ENCODE results near the gene TCEA2.

TCEA2 gene

DNA sequence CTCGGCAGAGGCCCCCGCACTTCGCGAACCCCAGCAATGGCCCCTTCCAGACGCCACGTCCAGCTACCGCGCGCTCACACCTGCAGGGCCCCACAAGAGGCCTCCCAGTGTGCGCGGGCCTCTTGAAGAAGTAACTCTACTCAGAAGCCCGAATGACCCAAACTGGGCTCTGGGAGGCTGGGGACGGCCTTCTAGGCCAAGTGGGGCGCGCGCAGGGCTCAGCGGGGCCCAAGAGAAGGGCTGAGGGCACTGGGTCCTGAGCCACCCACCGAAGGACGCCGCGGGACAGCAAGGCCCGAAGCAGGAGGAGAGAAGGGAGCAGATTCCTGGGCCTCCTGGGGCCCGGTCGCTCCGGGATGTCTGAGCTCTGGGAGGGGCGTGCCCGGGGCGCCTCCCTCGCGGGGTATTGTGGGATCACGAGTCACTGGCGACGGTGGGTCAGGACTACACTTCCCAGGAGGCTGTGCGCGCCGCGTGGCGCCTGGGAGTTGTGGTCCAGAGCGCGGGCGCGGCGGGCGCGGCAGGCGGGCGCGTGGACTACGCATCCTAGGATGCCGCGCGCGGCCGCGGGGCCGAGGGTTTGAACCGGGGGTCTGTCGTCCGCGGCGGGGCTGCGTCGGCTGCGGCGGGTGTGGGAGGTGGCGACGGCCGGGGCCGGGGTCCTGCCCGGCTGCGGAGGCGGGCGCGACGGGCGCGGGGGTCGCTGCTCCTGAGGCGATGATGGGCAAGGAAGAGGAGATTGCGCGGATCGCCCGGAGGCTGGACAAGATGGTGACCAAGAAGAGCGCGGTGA lies at the start of gene TCEA2:
TCEA2 (plus strand) TSS at position 603 of the 793 bp plus-strand sequence; CDS start at position 718, 115 bp downstream.
- DNase-seq = peak; percentile 77 to 99 (median 96)

- no peak for DNase-seq
Measured at GRCh38 chr20:64015635-64016034, 47.4 kb upstream of the TCEA2 start.

GRCh38 chr20:64021124-64021975 lies 41.6 kb upstream of the TCEA2 start:
- no peak for DNase-seq

DNA sequence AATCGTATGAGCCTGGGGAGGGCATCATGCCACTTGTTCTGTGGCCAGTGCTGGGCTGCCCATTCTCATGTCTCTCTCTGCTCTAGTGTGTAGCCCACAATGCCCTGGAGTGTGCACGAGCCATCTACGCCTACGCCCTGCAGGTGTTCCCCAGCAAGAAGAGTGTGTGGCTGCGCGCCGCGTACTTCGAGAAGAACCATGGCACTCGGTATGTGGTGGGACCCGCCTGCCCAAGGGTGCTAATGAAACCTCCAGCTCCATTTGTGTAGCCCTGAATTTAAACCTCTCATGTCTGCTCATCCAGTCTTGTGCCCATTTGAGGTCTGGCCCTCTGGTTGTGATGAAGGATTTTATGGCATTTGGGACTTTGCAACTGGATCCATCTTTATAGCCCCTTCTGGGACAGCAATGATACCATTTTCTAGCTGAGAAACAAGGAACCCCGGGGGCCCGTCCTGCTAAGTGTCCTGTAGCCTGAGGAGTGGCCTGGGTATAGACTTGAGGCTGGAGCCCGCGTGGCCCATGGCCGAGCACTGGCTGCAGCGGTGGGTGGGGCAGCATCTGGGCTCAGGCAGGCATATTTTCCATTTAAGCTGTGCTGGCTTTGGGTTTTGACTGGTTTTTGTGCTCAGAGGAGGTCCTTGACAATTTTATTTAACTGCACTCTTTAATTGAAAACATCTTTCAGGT lies 40.2 kb upstream of the TCEA2 start:
- no peak for DNase-seq

GRCh38 chr20:64023361-64024140 lies 39.4 kb upstream of the TCEA2 start:
- no peak for DNase-seq

DNA sequence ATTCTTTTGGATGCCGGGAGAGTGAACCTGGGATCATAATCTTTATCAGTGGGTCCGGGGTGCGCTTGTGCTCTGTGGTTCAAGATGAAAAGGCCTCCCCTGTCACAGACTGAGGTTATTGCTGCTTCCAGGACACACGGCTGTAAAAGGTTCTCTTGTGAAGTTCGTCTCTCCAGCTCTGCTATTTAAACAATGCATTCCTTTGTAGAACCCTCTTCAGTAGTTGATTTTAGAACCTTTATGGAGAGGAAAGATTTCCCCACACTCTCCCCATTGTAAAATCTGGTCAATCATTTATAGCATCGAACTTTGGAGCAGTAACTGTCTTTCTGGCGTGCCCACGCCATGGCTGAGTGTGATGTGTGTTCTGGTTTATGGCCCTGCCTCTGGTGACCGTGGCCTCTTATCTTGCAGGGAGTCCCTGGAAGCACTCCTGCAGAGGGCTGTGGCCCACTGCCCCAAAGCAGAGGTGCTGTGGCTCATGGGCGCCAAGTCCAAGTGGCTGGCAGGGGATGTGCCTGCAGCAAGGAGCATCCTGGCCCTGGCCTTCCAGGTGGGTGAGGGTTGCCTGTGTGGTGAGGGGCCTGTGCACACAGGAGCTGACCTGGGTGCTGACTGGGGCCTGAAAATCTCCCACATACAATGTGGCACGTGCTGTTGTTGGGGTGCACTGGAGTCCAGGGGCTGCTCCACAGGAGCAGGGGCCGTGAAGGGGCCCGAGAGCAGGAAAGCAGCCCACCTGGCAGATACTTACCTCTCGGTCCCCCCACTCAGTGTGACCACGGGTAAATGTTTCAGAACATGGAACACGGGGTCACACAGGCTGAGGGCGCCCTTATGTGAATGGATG lies 38.6 kb upstream of the TCEA2 start:
- DNase-seq = no peak

DNA sequence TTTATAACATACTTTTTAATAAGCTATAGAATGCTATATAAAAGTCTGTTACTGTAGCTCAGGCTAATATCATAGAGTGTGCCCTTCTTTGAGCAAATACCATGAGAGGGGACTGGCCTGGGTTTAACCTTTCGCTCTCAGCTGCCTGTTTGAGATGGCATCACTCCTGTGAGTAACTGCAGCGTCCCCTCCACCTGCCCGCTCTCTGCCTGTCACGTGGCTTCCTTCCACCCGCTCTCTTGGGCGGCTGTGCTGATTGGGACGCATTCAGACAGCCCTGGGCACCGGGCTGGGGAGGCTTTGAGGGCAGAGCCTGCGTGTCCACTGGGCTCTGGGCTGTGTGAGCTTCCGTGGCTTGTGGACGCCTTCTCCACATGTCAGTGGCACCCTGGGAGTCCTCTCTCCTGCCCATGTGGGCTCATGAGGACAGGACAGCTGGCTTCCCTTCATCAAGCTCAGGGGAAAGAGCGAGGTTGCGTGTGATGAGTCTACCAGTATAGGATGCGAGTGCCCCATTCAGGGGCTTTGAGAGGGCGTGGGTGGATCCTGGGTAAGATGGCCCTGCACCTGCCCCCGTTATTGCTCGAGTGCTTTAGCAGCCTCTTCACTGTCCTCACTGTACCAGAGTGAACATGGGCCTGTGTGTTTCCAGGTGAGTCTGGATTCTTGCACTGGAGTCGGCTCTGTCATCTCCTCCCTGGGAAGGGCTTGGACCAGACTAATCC lies 37.7 kb upstream of the TCEA2 start:
- no peak for DNase-seq

GRCh38 chr20:64025826-64026412 lies 37.1 kb upstream of the TCEA2 start:
- no peak for DNase-seq

GRCh38 chr20:64027981-64028685 lies 34.9 kb upstream of the TCEA2 start:
- no peak for DNase-seq

GRCh38 chr20:64029293-64030117 lies 33.5 kb upstream of the TCEA2 start:
- DNase-seq = no peak

DNA sequence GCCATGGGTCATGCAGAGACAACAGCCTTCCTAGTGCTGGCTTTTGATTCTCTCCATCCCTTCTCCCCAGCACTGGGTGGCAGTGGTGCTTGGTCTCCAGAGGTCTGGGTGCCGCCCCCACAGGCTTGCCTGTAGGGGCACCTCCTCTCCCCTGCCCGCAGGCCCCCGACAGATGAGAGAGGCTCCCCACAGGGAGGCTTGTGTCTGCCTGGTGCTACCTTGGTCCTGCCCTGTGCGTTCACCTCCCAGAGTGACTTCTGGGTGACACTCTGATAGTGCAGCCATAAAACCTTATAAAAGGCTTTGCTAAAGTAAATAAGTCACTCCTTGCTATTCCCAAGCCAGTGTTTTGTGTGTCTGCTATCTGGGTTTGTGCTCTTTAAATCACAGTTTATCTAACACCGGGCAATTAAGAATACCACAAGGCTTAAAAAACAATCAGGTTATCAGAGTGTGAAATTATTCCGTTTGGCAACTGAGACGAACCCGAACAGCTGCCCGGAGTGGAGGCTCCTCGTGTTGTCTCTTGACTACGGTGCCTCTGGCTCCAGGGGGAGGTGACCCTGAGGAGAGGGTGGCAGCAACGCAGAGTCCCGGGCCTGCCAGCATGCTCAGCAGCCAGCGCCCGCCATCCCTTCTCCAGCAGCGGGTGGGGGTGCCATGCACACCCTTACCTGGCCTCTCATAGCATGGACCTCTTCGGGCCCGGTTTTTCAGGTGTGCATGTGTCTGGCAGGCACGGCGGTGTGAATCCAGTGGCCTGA lies 32.4 kb upstream of the TCEA2 start:
- DNase-seq = no peak

- DNase-seq = no peak
Measured at GRCh38 chr20:64031822-64032314, 31.1 kb upstream of the TCEA2 start.

DNA sequence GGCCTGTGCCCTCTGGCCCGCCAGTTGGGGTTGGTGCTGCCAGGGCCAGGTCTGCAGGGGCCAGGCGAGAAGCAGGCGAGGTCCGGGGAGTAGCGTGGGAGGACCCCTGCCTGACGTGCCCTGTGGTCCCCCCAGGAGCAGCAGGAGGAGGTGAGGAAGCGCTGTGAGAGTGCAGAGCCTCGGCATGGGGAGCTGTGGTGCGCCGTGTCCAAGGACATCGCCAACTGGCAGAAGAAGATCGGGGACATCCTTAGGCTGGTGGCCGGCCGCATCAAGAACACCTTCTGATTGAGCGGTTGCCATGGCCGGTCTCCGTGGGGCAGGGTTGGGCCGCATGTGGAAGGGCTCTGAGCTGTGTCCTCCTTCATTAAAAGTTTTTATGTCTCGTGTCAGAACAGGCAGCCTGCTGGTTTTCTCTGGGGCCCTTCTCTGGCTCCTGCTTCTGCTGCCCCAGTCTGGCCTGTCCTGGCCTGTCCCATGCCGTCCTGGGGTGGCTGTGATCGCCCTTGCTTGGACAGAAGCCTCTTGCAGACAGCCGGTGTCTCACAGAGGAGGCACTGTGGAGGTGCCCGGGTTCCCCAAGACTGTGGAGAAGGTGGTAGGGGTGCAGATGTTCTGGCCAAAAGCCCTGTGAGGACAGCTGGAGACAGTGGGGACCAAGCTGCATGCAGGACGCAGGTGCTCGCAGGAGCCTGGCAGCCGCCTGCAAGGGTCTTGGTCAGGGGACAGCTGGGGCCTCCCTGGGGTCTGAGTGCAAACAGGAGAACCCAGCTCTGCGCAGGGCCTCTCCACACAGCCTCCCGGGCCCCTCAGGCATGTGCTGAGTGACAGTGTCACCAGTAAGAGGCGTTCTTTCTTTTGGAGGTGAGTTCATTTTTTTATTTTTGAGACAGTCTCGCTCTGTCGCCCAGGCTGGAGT lies 30.0 kb upstream of the TCEA2 start:
- no peak for DNase-seq

DNA sequence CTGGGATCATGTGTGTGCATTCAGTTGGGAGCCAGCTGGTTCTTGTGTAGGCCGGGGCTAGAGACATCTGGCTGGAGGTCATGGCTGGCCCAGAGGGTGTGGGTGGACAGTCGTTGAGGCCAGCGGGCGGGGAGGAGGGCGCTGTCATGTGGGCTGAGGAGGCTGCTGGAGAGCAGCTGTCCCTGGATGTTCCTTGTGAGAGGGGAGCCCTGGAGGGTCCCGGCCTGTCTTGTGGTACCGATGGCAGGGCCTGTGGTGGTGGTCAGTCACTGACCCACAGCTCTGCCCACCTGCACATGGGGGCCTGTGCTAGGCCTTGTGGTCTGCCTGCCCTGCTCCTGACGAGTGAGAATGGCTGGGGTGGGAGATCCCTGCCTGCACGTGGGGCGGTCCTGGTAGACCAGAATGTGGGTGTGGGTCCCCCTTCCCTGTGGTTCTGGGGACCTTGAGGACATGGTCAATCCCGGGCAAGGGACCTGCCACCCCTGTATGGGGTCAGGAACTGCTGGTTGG lies 29.0 kb upstream of the TCEA2 start:
- no peak for DNase-seq

Measured in hypothalamus (tissue), 51 donors.